HCT116 (cell line): ENCODE data around the gene CTIF. TPM values are rescaled to one million over a fixed set of nuclear protein-coding genes. Genes with fewer than 3 reads are reported as not detected.

Experiments used
- ATAC-seq: fragments of 200-7000 bp; cut with Tn5 transposase; 2 replicates; pipeline ENCODE4 v1.9.1; 2020; ENCODE audit warnings: mild to moderate bottlenecking, moderate library complexity
- BruUV-seq: library from RNA; stranded (reverse); fragments of 400-500 nt; replicated peaks from 2 replicates; lab custom pipeline; 2021; lab: Mats Ljungman, UMichigan
- CTCF ChIA-PET: fragments of 300-600 bp; sonication (Branson Sonifier 250); formaldehyde crosslinking; loops from one replicate; lab custom pipeline; 2021; ENCODE audit warnings: antibody characterized with exemption; lab: Charles Lee
- POLR2A ChIA-PET: fragments of 300-600, 350-600 bp; sonication (Branson Sonifier 250); formaldehyde crosslinking; loops from one replicate; lab custom pipeline; 2021; ENCODE audit warnings: antibody characterized with exemption; lab: Charles Lee
- RAD21 ChIA-PET, 2 experiments: fragments of 300-600 bp; sonication (Branson Sonifier 250); formaldehyde crosslinking; loops; one replicate each; lab custom pipeline; 2023; ENCODE audit warnings: low total read pairs in 2 of 2; ENCODE audit not compliant: uncharacterized antibody in 2 of 2, unreplicated experiment in 2 of 2, low non-redundant PET in 1 of 2; lab: Charles Lee
- DNase-seq: peaks from one replicate; pipeline ENCODE4 v3.0.0-alpha.2; 2010; ENCODE audit warnings: low read depth, low spot score
- H2AFZ ChIP-seq: fragments of 200-600 bp; shearing (Covaris generic), sonication (generic); 2 replicates; pipeline ENCODE4 v1.6.1; 2017; ENCODE audit warnings: low read depth, mixed run types, mixed read lengths, antibody characterized with exemption, low read length; ENCODE audit not compliant: poor library complexity, severe bottlenecking
- H3K27ac ChIP-seq: 2 replicates; pipeline ENCODE4 v1.5.1; 2012; ENCODE audit warnings: low read depth, low read length
- H3K27me3 ChIP-seq: fragments of 200-600 bp; sonication (generic); 2 replicates; pipeline ENCODE4 v1.6.1; 2016; ENCODE audit warnings: mixed run types, low read length, mixed read lengths; ENCODE audit not compliant: insufficient read depth
- H3K36me3 ChIP-seq, 2 experiments: fragments of 200-500 bp in 1 of 2; fragments of 200-600 bp in 1 of 2; sonication (Bioruptor generic) in 1 of 2; sonication (generic) in 1 of 2; 2 replicates each; pipeline versions ENCODE4 v1.5.1 to v1.6.1; 2014 to 2016; ENCODE audit warnings: low read length in 2 of 2, inconsistent platforms in 1 of 2, mixed read lengths in 1 of 2, mixed run types in 1 of 2; ENCODE audit not compliant: insufficient read depth in 2 of 2, control insufficient read depth in 1 of 2
- H3K4me1 ChIP-seq, 2 experiments: fragments of 200-600 bp in 1 of 2; sonication (generic) in 1 of 2; 2 replicates each; pipeline versions ENCODE4 v1.5.1 to v1.6.1; 2012 to 2017; ENCODE audit warnings: low read length in 2 of 2, inconsistent platforms in 1 of 2, mild to moderate bottlenecking in 1 of 2, mixed read lengths in 1 of 2, mixed run types in 1 of 2, moderate library complexity in 1 of 2; ENCODE audit not compliant: insufficient read depth in 2 of 2, control insufficient read depth in 1 of 2
- H3K4me2 ChIP-seq: fragments of 200-600 bp; sonication (generic); 2 replicates; pipeline ENCODE4 v1.6.1; 2017; ENCODE audit warnings: mixed run types, low read length, mixed read lengths
- H3K4me3 ChIP-seq, 2 experiments: fragments of 200-600 bp in 1 of 2; sonication (generic) in 1 of 2; replicated peaks in 1 of 2; 2 replicates each; pipeline ENCODE4 v1.5.1; 2011 to 2016; ENCODE audit warnings: low read length in 2 of 2, control low read depth in 1 of 2, low read depth in 1 of 2, mild to moderate bottlenecking in 1 of 2, mixed read lengths in 1 of 2, mixed run types in 1 of 2
- H3K79me2 ChIP-seq: fragments of 200-600 bp; sonication (generic); 2 replicates; pipeline ENCODE4 v1.6.1; 2017; ENCODE audit warnings: mild to moderate bottlenecking, mixed run types, low read length, moderate library complexity, mixed read lengths; ENCODE audit not compliant: insufficient read depth
- H3K9ac ChIP-seq: fragments of 200-600 bp; sonication (generic); 2 replicates; pipeline ENCODE4 v1.6.1; 2016; ENCODE audit warnings: low read length, mixed read lengths
- H3K9me2 ChIP-seq: fragments of 200-600 bp; sonication (generic), shearing (Covaris generic); 2 replicates; pipeline ENCODE4 v1.6.1; 2017; ENCODE audit warnings: mixed run types, mild to moderate bottlenecking, moderate library complexity; ENCODE audit not compliant: insufficient read depth
- H3K9me3 ChIP-seq, 2 experiments: fragments of 200-500 bp in 1 of 2; fragments of 200-600 bp in 1 of 2; sonication (Bioruptor generic) in 1 of 2; sonication (generic) in 1 of 2; 2 replicates each; pipeline ENCODE4 v1.6.1; 2014 to 2017; ENCODE audit warnings: low read length in 2 of 2, mixed read lengths in 2 of 2, inconsistent platforms in 1 of 2, low read depth in 1 of 2, mild to moderate bottlenecking in 1 of 2, mixed run types in 1 of 2, moderate library complexity in 1 of 2; ENCODE audit not compliant: control insufficient read depth in 1 of 2, insufficient read depth in 1 of 2
- H4K20me1 ChIP-seq: fragments of 200-600 bp; sonication (generic), shearing (Covaris generic); 2 replicates; pipeline ENCODE4 v1.6.1; 2017; ENCODE audit warnings: mixed run types, mild to moderate bottlenecking, moderate library complexity; ENCODE audit not compliant: insufficient read depth
- CEBPB ChIP-seq: IDR thresholded peaks from 2 replicates; pipeline ENCODE4 v1.6.1; 2012; ENCODE audit warnings: low read depth
- JUND ChIP-seq: IDR thresholded peaks from 2 replicates; pipeline ENCODE4 v1.6.1; 2012
- POLR2A ChIP-seq: IDR thresholded peaks from 2 replicates; pipeline ENCODE4 v1.7.0; 2011; ENCODE audit warnings: borderline replicate concordance; ENCODE audit not compliant: insufficient read depth, insufficient read length; ENCODE audit errors: extremely low read depth
- POLR2AphosphoS5 ChIP-seq: IDR thresholded peaks from 2 replicates; pipeline ENCODE4 v1.6.1; 2011; ENCODE audit warnings: mild to moderate bottlenecking, low read depth, low read length, moderate library complexity
- SP1 ChIP-seq: IDR thresholded peaks from 2 replicates; pipeline ENCODE4 v1.6.1; 2012; ENCODE audit warnings: low read depth
- SRF ChIP-seq: IDR thresholded peaks from 2 replicates; pipeline ENCODE4 v1.6.1; 2012; ENCODE audit warnings: low read depth
- TCF7L2 ChIP-seq: IDR thresholded peaks from 2 replicates; pipeline ENCODE4 v1.7.0; 2011; ENCODE audit warnings: borderline replicate concordance, inconsistent platforms; ENCODE audit not compliant: insufficient read depth, insufficient read length; ENCODE audit errors: extremely low read depth
- YY1 ChIP-seq: IDR thresholded peaks from 2 replicates; pipeline ENCODE4 v1.6.1; 2011; ENCODE audit warnings: low read length, low read depth, moderate library complexity, mild to moderate bottlenecking; ENCODE audit not compliant: insufficient replicate concordance; ENCODE audit errors: extremely low read depth
- ZBTB33 ChIP-seq: IDR thresholded peaks from 2 replicates; pipeline ENCODE4 v1.6.1; 2011; ENCODE audit warnings: mild to moderate bottlenecking, low read length, moderate library complexity; ENCODE audit not compliant: insufficient replicate concordance; ENCODE audit errors: extremely low read depth
- ZFX ChIP-seq: fragments of 450-650 bp; IDR thresholded peaks from 2 replicates; pipeline ENCODE4 v1.6.1; 2017
- ZNF274 ChIP-seq: fragments of 200-500 bp; sonication (Bioruptor generic); IDR thresholded peaks from 2 replicates; pipeline ENCODE4 v1.6.1; 2014; ENCODE audit warnings: mild to moderate bottlenecking, low read depth, low read length, inconsistent platforms
- intact Hi-C: fragments of 100-400 bp; cut with micrococcal nuclease; formaldehyde crosslinking; loops from 2 replicates; pipeline ENCODE4 v1.10.0; 2022
- total RNA-seq: library from RNA; stranded (reverse); gene quantifications from one replicate; pipeline ENCODE4 v1.2.1, GENCODE V29; 2021; ENCODE audit not compliant: unreplicated experiment
- TF ChIP-seq, protein P1 (sequence below): IDR thresholded peaks from 2 replicates; pipeline ENCODE4 v1.6.1; 2012

CTIF gene
- total RNA-seq, 1 experiment from 2014 or later: 19.7 TPM

GRCh38 chr18:48852292-48852691, 313.5 kb downstream of the CTIF start:
- Histone ChIP-seq H3K9me2 (no peaks in the 10 kb centered on the region), H3K79me2 (no peaks in the 10 kb centered on the region), H3K9me3 (no peaks in the 10 kb centered on the region), H3K4me3 (no peak overlapping the region), H3K27me3 (no peaks in the 10 kb centered on the region), H3K9ac (no peak overlapping the region), H3K4me1 (peaks cover 3 to 24% of the 10 kb centered on the region in 2 experiments; a peak in 3 of 4 replicates), H3K4me2 (no peak overlapping the region), H3K36me3 (no peaks in the 10 kb centered on the region), H2AFZ (no peak overlapping the region), H3K27ac (no peak overlapping the region), H4K20me1 (no peaks in the 10 kb centered on the region)
- RAD21 ChIA-PET: no interaction called here
- ATAC-seq (no peak), DNase-seq (no peak)
- intact Hi-C loops: no loop called here
- POLR2A ChIA-PET: no interaction called here
- no TSS peak for BruUV-seq
- CTCF ChIA-PET: no interaction called here
- TF ChIP-seq, protein P1, sequence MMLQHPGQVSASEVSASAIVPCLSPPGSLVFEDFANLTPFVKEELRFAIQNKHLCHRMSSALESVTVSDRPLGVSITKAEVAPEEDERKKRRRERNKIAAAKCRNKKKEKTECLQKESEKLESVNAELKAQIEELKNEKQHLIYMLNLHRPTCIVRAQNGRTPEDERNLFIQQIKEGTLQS: no peak
- TF ChIP-seq POLR2A: no peak
- no peak for TF ChIP-seq TCF7L2
- no peak for TF ChIP-seq ZNF274
- TF ChIP-seq SP1: no peak
- TF ChIP-seq ZBTB33: no peak
- no peak for TF ChIP-seq ZFX
- no peak for TF ChIP-seq CEBPB
- no peak for TF ChIP-seq YY1
- TF ChIP-seq POLR2AphosphoS5: no peak
- no peak for TF ChIP-seq SRF
- no peak for TF ChIP-seq JUND
